ENCODE measurements around the gene MT3.
"Not testable (repeated sequence)": the region's sequence is repeated elsewhere in the genome, so short reads cannot be mapped to it uniquely, and the experiment has no call there.

The MT3 gene

GRCh38 chr16:56614549-56614991 is 25.2 kb downstream of the MT3 start:
- TF ChIP-seq CTCF (IDR thresholded peaks at IDR 0.05; ENCODE audit: borderline replicate concordance, control extremely low read depth, extremely low read depth, insufficient read depth, missing control alignments), result no peak
- in situ Hi-C loops (cut with MboI; ENCODE audit: low sequenced_read_pairs, unreplicated experiment), result no loop called here
- DNase-seq (ENCODE audit: low spot score), result no peak

DNA sequence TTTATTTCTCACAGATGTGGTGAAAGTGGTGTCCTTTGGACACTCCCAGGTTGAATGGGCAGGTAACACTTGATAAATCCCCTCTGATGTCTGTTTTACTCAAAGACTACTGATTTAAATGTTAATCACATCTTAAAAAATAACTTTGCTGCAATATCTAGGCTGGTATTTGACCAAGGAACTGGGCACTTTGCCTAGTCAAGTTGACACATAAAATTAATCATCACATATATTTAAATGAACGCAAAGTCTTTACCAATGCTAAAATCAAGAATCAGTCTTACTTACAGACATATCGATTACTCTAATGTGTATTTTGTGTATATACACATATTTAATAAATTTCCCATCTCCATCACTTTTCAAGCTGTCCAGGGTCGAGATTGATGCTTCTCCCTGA is 26.0 kb downstream of the MT3 start:
- no peak for DNase-seq (ENCODE audit: low spot score)
- in situ Hi-C loops (cut with MboI; ENCODE audit: low sequenced_read_pairs, unreplicated experiment), result no loop called here

GRCh38 chr16:56616608-56617211 is 27.4 kb downstream of the MT3 start:
- DNase-seq (ENCODE audit: low spot score), result no peak
- in situ Hi-C loops (cut with MboI; ENCODE audit: low sequenced_read_pairs, unreplicated experiment), result no loop called here
- no peak for TF ChIP-seq CTCF (IDR thresholded peaks at IDR 0.05; ENCODE audit: borderline replicate concordance, control extremely low read depth, extremely low read depth, insufficient read depth, missing control alignments)

More for the DNA sequence above, 26.0 kb downstream of the MT3 start:
- TF ChIP-seq CTCF (IDR thresholded peaks at IDR 0.05; ENCODE audit: borderline replicate concordance, control extremely low read depth, extremely low read depth, insufficient read depth, missing control alignments), result no peak

DNA sequence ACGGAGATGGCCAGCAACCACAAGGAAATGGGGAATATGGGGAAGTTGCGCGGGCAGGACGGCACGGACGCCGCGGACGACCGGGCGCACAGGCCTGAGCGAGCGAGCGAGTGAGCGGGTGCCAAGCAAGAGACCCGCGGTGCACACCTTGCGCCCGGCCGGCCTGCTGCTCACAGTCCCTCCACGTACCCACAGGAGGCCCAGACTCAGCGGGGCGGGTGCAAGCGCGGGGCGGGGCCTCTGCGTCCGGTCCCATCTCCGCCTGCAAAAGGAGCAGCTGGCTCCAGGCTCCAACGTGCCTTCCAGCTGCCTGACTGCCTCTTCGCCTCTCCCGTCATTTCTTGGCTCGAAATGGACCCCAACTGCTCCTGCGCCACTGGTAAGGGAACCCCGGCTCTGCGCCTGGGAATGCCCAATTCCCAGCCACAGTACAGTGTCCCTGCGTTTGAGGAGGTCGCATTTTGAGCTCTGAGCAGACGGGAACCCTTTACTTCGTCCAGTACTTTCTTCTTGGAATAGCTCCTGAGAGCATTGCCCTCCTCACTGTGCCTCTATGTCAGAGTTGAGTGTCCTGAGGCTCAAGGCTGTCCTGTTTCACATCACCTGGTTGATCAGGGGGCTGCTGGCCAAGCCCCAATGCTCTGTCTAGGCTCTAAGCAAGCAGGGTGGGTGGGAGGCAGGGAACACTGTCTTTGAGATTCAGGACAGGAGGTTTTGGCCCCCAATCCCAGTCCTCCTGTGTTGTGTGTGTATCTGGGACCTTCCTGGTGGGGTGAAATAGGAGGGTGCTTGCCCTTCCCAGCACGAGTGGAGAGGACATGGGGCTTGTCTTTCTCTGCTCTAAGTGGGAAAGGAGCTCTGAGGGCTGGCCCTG is 28.1 kb downstream of the MT3 start:
- in situ Hi-C loops (cut with MboI; ENCODE audit: low sequenced_read_pairs, unreplicated experiment), result no loop called here
- no peak for TF ChIP-seq CTCF (IDR thresholded peaks at IDR 0.05; ENCODE audit: borderline replicate concordance, control extremely low read depth, extremely low read depth, insufficient read depth, missing control alignments)
- DNase-seq (ENCODE audit: low spot score), result no peak

- in situ Hi-C loops (cut with MboI; ENCODE audit: low sequenced_read_pairs, unreplicated experiment), result no loop called here
- DNase-seq (ENCODE audit: low spot score), result no peak
- TF ChIP-seq CTCF (IDR thresholded peaks at IDR 0.05; ENCODE audit: borderline replicate concordance, control extremely low read depth, extremely low read depth, insufficient read depth, missing control alignments), result no peak
Measured at GRCh38 chr16:56618138-56618537, 28.8 kb downstream of the MT3 start.

DNA sequence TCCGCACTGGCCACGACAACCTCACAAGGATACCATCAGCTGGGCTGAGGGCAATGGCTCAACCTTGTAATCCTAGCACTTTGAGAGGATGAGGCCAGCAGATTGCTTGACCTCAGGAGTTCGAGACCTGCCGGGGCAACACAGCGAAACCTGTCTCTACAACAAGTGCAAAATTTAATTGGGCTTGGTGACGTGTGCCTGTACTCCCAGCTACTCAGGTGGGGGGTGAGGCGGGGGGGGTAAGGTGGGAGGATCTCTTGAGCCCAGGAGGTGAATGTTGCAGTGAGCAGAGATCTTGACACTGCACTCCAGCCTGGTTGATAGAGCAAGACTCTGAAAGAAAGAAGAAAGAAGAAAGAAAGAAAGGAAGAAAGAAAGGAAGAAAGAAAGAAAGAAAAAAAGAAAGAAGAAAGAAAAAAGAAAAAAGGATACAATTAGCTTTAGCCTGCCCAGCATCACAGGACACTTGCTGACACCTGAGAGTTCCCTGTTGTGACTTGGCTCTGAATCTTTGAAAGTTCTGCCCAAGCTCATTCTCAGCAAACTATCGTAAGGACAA is 31.1 kb downstream of the MT3 start:
- no peak for TF ChIP-seq CTCF (IDR thresholded peaks at IDR 0.05; ENCODE audit: borderline replicate concordance, control extremely low read depth, extremely low read depth, insufficient read depth, missing control alignments)
- in situ Hi-C loops (cut with MboI; ENCODE audit: low sequenced_read_pairs, unreplicated experiment), result no loop called here
- DNase-seq (ENCODE audit: low spot score), result no peak

DNA sequence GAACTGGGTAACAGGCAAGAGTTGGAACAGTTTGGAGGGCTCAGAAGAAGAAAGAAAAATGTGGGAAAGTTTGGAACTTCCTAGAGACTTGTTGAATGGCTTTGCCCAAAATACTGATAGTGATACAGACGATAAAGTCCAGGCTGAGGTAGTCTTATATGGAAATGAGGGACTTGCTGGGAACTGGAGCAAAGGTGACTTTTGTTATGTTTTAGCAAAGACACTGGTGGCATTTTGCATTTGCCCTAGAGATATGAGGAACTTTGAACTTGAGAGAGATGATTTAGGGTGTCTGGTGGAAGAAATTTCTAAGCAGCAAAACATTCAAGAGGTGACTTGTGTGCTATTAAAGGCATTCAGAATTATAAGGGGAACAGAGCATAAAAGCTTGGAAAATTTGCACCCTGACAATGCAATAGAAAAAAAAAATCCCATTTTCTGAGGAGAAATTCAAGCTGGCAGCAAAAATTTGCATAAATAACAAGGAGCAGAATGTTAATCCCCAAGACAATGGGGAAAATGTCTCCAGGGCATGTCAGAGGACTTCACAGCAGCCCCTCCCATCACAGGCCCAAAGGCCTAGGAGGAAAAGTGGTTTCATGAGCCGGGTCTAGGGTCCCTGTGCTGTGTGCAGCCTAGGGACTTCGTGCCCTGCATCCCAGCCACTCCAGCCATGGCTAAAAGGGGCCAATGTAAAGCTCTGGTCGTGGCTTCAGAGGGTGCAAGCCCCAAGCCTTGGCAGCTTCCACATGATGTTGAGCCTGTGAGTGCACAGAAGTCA is 32.5 kb downstream of the MT3 start:
- in situ Hi-C loops (cut with MboI; ENCODE audit: low sequenced_read_pairs, unreplicated experiment); DNase-seq (ENCODE audit: low spot score): not testable (repeated sequence)

DNA sequence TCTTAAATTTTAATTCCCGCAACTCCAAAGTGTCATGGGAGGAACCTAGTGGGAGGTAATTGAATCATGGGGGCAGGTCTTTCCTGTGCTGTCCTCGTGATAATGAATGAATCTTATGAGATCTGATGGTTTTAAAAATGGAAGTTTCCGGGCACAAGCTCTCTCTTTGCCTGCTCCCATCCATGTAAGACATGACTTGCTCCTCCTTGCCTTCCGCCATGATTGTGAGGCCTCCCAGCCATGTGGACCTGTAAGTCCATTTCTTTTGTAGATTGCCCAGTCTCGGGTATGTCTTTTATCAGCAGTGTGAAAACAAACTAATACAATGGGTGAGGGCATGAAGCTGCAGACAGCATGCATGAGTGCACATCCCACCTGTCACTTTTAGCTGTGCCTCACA is 33.9 kb downstream of the MT3 start:
- in situ Hi-C loops (cut with MboI; ENCODE audit: low sequenced_read_pairs, unreplicated experiment), result not testable (repeated sequence)

More for the DNA sequence above, 33.9 kb downstream of the MT3 start:
- not testable (repeated sequence) for DNase-seq (ENCODE audit: low spot score)

All from GM13976 (cell line).